K562 (cell line): Measurements from ENCODE around the gene CDK11A. TPM values are rescaled to one million over a fixed set of nuclear protein-coding genes. Genes with fewer than 3 reads are reported as not detected.

Source experiments
- DDX20 ChIP-seq: fragments of 450-650 bp; IDR thresholded peaks from 2 replicates; pipeline ENCODE4 v1.6.1; 2016; ENCODE audit warnings: missing genetic modification characterization, low read depth, mild to moderate bottlenecking, missing compliant biosample characterization, moderate library complexity
- FOXA3 ChIP-seq, 2 experiments: fragments of 450-650 bp in 1 of 2; sonication (generic) in 1 of 2; formaldehyde crosslinking; IDR thresholded peaks in 1 of 2; conservative IDR thresholded peaks in 1 of 2; 2 replicates each; pipeline versions ENCODE4 v1.4.0 to v1.8.0; 2020 to 2022; ENCODE audit warnings: mild to moderate bottlenecking in 2 of 2, missing genetic modification reagents in 1 of 2
- MGA ChIP-seq: fragments of 450-650 bp; IDR thresholded peaks from 2 replicates; pipeline ENCODE4 v1.6.1; 2016; ENCODE audit warnings: mild to moderate bottlenecking, moderate library complexity
- MTF1 ChIP-seq: fragments of 250-450 bp; sonication (Bioruptor Pico); IDR thresholded peaks from 2 replicates; pipeline ENCODE4 v1.9.0; 2021; ENCODE audit warnings: moderate library complexity, mild to moderate bottlenecking, inconsistent platforms, borderline replicate concordance
- POLR2G ChIP-seq: fragments of 200-400 bp; formaldehyde crosslinking; IDR thresholded peaks from 2 replicates; pipeline ENCODE4 v1.6.1; 2017; ENCODE audit warnings: low read depth, mild to moderate bottlenecking, antibody characterized with exemption, low read length, moderate library complexity
- RFX7 ChIP-seq: fragments of 250-450 bp; sonication (Bioruptor Pico); IDR thresholded peaks from 2 replicates; pipeline ENCODE4 v1.5.1; 2021; ENCODE audit warnings: mild to moderate bottlenecking
- SREBF2 ChIP-seq: sonication (generic); formaldehyde crosslinking; IDR thresholded peaks from 2 replicates; pipeline ENCODE4 v1.4.0; 2020; ENCODE audit warnings: mild to moderate bottlenecking, missing genetic modification reagents
- ZBTB12 ChIP-seq: fragments of 250-450 bp; sonication (Bioruptor Pico); IDR thresholded peaks from 2 replicates; pipeline ENCODE4 v1.4.0; 2020
- ZBTB49 ChIP-seq: sonication (generic); formaldehyde crosslinking; IDR thresholded peaks from 2 replicates; pipeline ENCODE4 v1.8.0; 2022; ENCODE audit warnings: missing genetic modification reagents, mild to moderate bottlenecking, borderline replicate concordance
- ZNF124 ChIP-seq: sonication (generic); formaldehyde crosslinking; IDR thresholded peaks from 2 replicates; pipeline ENCODE4 v1.8.1; 2022; ENCODE audit warnings: missing genetic modification reagents
- ZNF232 ChIP-seq: sonication (generic); formaldehyde crosslinking; IDR thresholded peaks from 2 replicates; pipeline ENCODE4 v1.8.0; 2022; ENCODE audit warnings: mild to moderate bottlenecking, missing genetic modification reagents
- polyA plus RNA-seq, 8 experiments: library from polyadenylated mRNA; depleted of rRNA in 4 of 8; stranded (reverse) in 5 of 8; unstranded in 3 of 8; fragments of >200 nt; fragmentation: Nextera tagmentation in 2 of 8; fragmentation: Illumina TruSeq in 1 of 8; extraction: Ambion mirVana in 2 of 8; extraction: Trizol in 1 of 8; gene quantifications; 2 replicates each; pipeline versions ENCODE4 v1.2.1 to v1.2.3, GENCODE V29; 2011 to 2014; ENCODE audit warnings: inconsistent platforms in 1 of 8, missing spikeins in 1 of 8
- total RNA-seq, 7 experiments: library from RNA; depleted of rRNA in 6 of 7; stranded (reverse); fragments of >200 nt in 6 of 7; fragmentation: Illumina TruSeq in 2 of 7; extraction: Trizol in 2 of 7; gene quantifications; 2 replicates each; pipeline versions ENCODE4 v1.2.1 to v1.2.3, GENCODE V29; 2011 to 2021; ENCODE audit warnings: low replicate concordance in 1 of 7

CDK11A gene
- total and polyA plus RNA-seq, 9 of the 15 experiments (the other 6 are each of a cell fraction or from before 2014, with no cell fraction given): 4.5 to 71.0 (median 43.9) TPM

GRCh38 chr1:1758059-1758621 lies 34.0 kb upstream of the CDK11A start (continued):
- TF ChIP-seq ZNF232 (no peak), MGA (no peak), POLR2G (peak; percentile 38; the same call in 1 of the 2 replicates), MTF1 (no peak), FOXA3 (CRISPR knock-in tag; conservative IDR thresholded peaks at IDR 0.05 in 1 of 2, IDR thresholded peaks at IDR 0.05 in 1 of 2) (no peak), ZBTB49 (CRISPR knock-in tag) (no peak), ZBTB12 (CRISPR knock-in tag) (no peak), SREBF2 (CRISPR knock-in tag) (no peak), DDX20 (tag) (no peak), ZNF124 (peak; percentile 55; the same call in 1 of the 2 replicates), RFX7 (CRISPR knock-in tag) (no peak)
